ENCODE results near the gene LAMA1. TPM values are rescaled to one million over a fixed set of nuclear protein-coding genes. Genes with fewer than 3 reads are reported as not detected.
A peak's percentile ranks its signal among the peaks of the same experiment; 100 is the strongest.

Gene LAMA1
- total and polyA plus RNA-seq, 2 of the 4 experiments (the other 2 are of a cell fraction): 10.9 to 15.5 TPM

DNA sequence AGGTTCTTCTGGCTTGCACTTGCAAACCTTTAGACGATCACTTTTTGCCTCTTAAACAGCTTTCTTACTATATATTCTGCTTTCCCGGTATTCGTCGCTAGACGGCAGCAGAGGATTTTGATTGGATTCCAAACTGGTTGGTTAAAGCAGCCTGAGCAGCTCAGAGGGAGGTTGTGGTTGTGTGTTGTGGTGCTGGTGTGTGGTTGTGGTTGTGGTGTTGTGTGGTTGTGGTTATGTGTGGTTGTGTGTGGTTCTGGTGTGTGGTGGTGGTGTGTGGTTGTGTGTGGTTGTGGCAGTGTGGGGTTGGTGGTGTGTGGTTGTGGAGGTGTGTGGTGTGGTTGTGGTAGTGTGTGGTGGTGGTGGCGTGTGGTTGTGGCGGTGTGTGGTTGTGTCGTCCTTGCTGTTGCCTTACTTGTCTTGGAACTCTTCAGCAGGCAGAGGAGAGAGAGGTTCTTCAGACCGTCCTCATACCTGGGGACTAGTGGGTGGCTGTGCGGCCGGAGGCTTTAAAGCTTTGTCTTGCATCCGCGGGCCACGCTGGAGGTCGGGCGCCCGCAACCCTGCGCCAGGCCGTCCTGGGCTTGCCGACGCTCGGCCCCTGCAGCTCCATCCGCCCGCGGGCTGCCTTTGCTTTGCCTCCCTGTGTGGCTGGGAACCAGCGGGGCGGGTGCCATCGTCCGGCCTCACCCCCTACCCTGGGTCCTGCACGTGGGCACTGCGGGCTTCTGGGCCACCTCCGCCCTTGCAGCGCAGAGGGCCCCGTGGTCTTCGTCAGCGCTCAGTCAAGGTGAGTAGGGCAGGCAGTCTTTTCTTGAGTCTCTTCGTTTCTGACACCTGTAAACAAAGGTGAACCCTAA, 197.3 kb downstream of the LAMA1 start:
- H3K79me1 ChIP-seq (ENCODE audit: low read depth in 1 of 2, low read length in 2 of 2): no peaks in the 10 kb centered on the region
- H3K27ac ChIP-seq (ENCODE audit: insufficient read depth, low read length): no peak overlapping the region
- H3K18ac ChIP-seq (ENCODE audit: low read depth, low read length): no peak overlapping the region
- no peak overlapping the region for H3K4me2 ChIP-seq (ENCODE audit: low read depth, low read length)
- no peak overlapping the region for H2BK5ac ChIP-seq (ENCODE audit: low read depth, low read length, poor library complexity, severe bottlenecking)
- no peaks in the 10 kb centered on the region for H3K9me3 ChIP-seq (ENCODE audit: control insufficient read depth, insufficient read depth, low read length)
- no peaks in the 10 kb centered on the region for H3K4me1 ChIP-seq (ENCODE audit: control insufficient read depth, insufficient read depth, low read length)
- no peak overlapping the region for H3K4me3 ChIP-seq (ENCODE audit: insufficient read depth, low read depth, low read length)
- DNase-seq: peak; percentile 68
- H3K4ac ChIP-seq (ENCODE audit: low read depth, low read length): no peak overlapping the region
- H2BK15ac ChIP-seq (ENCODE audit: low read depth, low read length): no peak overlapping the region
- peaks cover 3% of the 10 kb centered on the region; the same call in 1 of the 2 replicates for H3K36me3 ChIP-seq (ENCODE audit: control insufficient read depth, insufficient read depth, low read length)
- intact Hi-C loops (cut with micrococcal nuclease): loop anchor here (1.0 kb wide), 2 partner anchors 80 to 257 kb away; no protein-coding TSS in a partner anchor
- no peak overlapping the region for H3K14ac ChIP-seq (replicated peaks; ENCODE audit: low read depth, low read length)
- H3K23ac ChIP-seq (ENCODE audit: low read depth, low read length): no peak overlapping the region
- TF ChIP-seq FOS (IDR thresholded peaks at IDR 0.05; ENCODE audit: low read depth, low read length): no peak
- no peak for TF ChIP-seq MAZ (IDR thresholded peaks at IDR 0.05; ENCODE audit: borderline replicate concordance, low read depth, low read length)
- no peak for TF ChIP-seq USF2 (IDR thresholded peaks at IDR 0.05; ENCODE audit: low read depth, low read length)
- TF ChIP-seq, protein P1, sequence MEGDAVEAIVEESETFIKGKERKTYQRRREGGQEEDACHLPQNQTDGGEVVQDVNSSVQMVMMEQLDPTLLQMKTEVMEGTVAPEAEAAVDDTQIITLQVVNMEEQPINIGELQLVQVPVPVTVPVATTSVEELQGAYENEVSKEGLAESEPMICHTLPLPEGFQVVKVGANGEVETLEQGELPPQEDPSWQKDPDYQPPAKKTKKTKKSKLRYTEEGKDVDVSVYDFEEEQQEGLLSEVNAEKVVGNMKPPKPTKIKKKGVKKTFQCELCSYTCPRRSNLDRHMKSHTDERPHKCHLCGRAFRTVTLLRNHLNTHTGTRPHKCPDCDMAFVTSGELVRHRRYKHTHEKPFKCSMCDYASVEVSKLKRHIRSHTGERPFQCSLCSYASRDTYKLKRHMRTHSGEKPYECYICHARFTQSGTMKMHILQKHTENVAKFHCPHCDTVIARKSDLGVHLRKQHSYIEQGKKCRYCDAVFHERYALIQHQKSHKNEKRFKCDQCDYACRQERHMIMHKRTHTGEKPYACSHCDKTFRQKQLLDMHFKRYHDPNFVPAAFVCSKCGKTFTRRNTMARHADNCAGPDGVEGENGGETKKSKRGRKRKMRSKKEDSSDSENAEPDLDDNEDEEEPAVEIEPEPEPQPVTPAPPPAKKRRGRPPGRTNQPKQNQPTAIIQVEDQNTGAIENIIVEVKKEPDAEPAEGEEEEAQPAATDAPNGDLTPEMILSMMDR (conservative IDR thresholded peaks at IDR 0.05; ENCODE audit: low read depth, low read length): peak; percentile 82
- peak; percentile 71 for TF ChIP-seq SMC3 (IDR thresholded peaks at IDR 0.05; ENCODE audit: low read depth, low read length)
- peak; percentile 76 for TF ChIP-seq RAD21 (IDR thresholded peaks at IDR 0.05; ENCODE audit: low read length)
- no peak overlapping the region for H2BK120ac ChIP-seq (ENCODE audit: low read depth, low read length)
- H2BK20ac ChIP-seq (ENCODE audit: low read depth, low read length): no peak overlapping the region
- dilution Hi-C loops (cut with HindIII; ENCODE audit: low sequenced_read_pairs, unreplicated experiment): no loop called here
- H4K91ac ChIP-seq (ENCODE audit: insufficient read depth, low read depth, low read length): no peak overlapping the region
- 0 out of 2 replicates have a peak overlapping the region, but pooled peaks have one; percentile 43 for H2AK5ac ChIP-seq (ENCODE audit: low read depth, low read length)
- H4K8ac ChIP-seq (ENCODE audit: low read depth in 2 of 2, low read length in 2 of 2): no peak overlapping the region
- no peak overlapping the region for H4K5ac ChIP-seq (ENCODE audit: low read depth, low read length)
- no peaks in the 10 kb centered on the region for H3K9me1 ChIP-seq (ENCODE audit: insufficient read depth, low read length)
- WGBS, 2 experiments (ENCODE audit: extremely low coverage in 2 of 2, insufficient read length in 1 of 2): 80% methylated on average over 15 of the region's 37 CpGs; no CpG with 5 or more reads in 1 of the 2 experiments
- no TSS peak for BruUV-seq (replicated peaks)
- H2AFZ ChIP-seq (replicated peaks; ENCODE audit: low read length, poor library complexity): no peak overlapping the region
- CTCF ChIA-PET: interaction anchor here (0.5 to 1.0 kb wide), 3 partner anchors 40 to 1147 kb away, joined by 3 to 4 read pairs (median 4); no protein-coding TSS in a partner anchor
- peak; percentile 85 for ATAC-seq (ENCODE audit: low read depth)
- no peaks in the 10 kb centered on the region for H4K20me1 ChIP-seq (ENCODE audit: insufficient read depth, low read length)
- in situ Hi-C loops (cut with MboI; ENCODE audit: low sequenced_read_pairs): loop anchor here (5.0 kb wide), 1 partner anchor 257 kb away; no protein-coding TSS in a partner anchor
- H2AK9ac ChIP-seq (replicated peaks; ENCODE audit: low read depth, low read length, poor library complexity): peak overlapping the region; percentile 22
- POLR2A ChIA-PET (ENCODE audit: unreplicated experiment): no interaction called here
- no peak overlapping the region for H3K9ac ChIP-seq (ENCODE audit: low read depth, low read length)
- H3K27me3 ChIP-seq (ENCODE audit: control insufficient read depth, insufficient read depth, low read length): no peaks in the 10 kb centered on the region; the same call in 1 of the 2 replicates
- no peak overlapping the region for H3K56ac ChIP-seq (ENCODE audit: extremely low read depth, insufficient read depth, low read length)
